IPS-18c (cell line): ENCODE measurements around the gene CYLD.

ENCODE experiments used
- H3K4me3 ChIP-seq: 2 replicates; pipeline ENCODE4 v1.7.0; 2013; ENCODE audit warnings: low read depth, mild to moderate bottlenecking, low read length, moderate library complexity; ENCODE audit not compliant: insufficient read depth
- H3K9me3 ChIP-seq: one replicate; pipeline ENCODE4 v1.6.1; 2013; ENCODE audit warnings: mild to moderate bottlenecking, low read length, moderate library complexity; ENCODE audit not compliant: control insufficient read depth, insufficient read depth

Gene CYLD

DNA sequence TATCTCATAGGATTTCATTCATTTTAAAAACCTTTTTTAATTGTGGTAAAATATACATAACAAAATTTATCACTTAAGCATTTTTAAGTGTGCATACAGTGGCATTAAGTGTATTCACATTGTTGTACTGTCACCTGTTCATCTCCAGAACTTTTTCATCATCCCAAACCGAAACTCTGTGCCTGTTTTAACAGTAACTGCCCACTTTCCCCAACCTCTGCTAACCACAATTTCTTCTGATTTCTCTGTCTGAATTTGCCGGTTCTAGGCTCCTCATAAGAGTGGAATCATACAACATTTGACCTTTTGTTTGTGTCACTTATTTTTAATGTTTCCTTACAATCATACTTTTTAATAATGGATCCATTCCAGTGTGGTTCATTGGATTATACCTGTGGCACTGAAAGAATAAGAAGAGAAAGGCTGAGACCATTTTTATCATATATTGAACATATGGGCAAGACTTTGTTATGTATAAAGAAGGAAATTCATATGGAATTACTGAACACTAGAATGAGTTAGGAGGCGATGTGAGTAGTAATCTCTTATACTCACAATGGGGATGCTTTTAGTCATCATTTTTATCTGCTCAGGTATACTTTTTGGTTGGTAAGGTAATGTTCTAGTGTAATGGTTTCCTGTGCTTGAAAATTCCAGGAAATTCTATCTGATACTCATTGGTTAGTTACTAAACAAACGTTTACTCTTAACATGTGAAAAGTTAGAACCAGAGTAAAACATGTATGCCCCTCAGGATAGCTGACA lies 10.8 kb downstream of the CYLD start:
- Histone ChIP-seq H3K9me3 (no peaks in the 10 kb centered on the region), H3K4me3 (no peak overlapping the region)

DNA sequence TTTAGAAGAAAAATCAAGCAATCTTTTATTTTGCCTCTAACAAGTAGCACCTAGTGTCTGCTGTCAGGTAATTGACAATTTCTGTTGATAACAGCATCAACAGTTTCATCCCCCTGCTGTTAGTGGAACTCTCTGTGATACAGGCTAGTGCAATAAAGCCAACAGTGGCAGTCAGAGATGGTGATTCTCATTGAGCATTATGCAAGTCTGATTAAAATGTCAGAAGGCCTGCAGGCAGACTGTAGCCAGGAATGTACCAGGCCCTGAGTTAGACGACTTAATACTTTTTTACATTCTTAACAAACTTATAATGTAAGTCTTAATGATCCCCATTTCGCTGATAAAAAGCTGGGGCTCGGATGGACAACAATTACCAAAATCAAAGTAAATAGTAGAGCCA lies 14.6 kb downstream of the CYLD start:
- H3K4me3 ChIP-seq: no peak overlapping the region
- H3K9me3 ChIP-seq: no peaks in the 10 kb centered on the region

- H3K4me3 ChIP-seq: no peak overlapping the region
- no peaks in the 10 kb centered on the region for H3K9me3 ChIP-seq
Observed at GRCh38 chr16:50761267-50761666, 19.4 kb downstream of the CYLD start.

GRCh38 chr16:50762241-50762640 lies 20.4 kb downstream of the CYLD start:
- no peaks in the 10 kb centered on the region for H3K9me3 ChIP-seq
- H3K4me3 ChIP-seq: no peak overlapping the region

GRCh38 chr16:50763211-50763610 lies 21.3 kb downstream of the CYLD start:
- H3K9me3 ChIP-seq: no peaks in the 10 kb centered on the region
- H3K4me3 ChIP-seq: no peak overlapping the region

- Histone ChIP-seq H3K9me3 (no peaks in the 10 kb centered on the region), H3K4me3 (no peak overlapping the region)
Observed at GRCh38 chr16:50765260-50765659, 23.4 kb downstream of the CYLD start.

GRCh38 chr16:50765861-50766260 lies 24.0 kb downstream of the CYLD start:
- Histone ChIP-seq H3K4me3 (no peak overlapping the region), H3K9me3 (no peaks in the 10 kb centered on the region)

GRCh38 chr16:50767197-50767596 lies 25.3 kb downstream of the CYLD start:
- Histone ChIP-seq H3K4me3 (no peak overlapping the region), H3K9me3 (no peaks in the 10 kb centered on the region)

- Histone ChIP-seq H3K9me3 (no peaks in the 10 kb centered on the region), H3K4me3 (no peak overlapping the region)
Observed at GRCh38 chr16:50771366-50771765, 29.5 kb downstream of the CYLD start.

DNA sequence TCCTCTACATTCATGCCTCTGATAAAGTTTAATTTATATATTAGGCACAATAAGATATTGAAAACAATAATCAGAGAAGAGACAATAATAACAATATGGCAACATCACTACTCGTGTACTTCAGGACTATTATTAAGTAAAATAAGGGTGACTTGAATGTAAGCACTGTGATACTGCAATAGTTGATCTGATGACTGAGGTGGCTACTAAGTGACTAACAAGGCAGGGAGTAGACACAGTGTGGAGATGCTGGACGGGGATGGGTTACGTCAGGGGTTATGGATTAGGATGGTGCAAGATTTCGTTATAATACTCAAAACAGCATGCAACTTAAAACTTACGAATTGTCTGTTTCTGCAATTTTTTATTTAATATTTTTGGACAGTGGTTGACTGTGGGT lies 32.5 kb downstream of the CYLD start:
- Histone ChIP-seq H3K9me3 (no peaks in the 10 kb centered on the region), H3K4me3 (no peak overlapping the region)

DNA sequence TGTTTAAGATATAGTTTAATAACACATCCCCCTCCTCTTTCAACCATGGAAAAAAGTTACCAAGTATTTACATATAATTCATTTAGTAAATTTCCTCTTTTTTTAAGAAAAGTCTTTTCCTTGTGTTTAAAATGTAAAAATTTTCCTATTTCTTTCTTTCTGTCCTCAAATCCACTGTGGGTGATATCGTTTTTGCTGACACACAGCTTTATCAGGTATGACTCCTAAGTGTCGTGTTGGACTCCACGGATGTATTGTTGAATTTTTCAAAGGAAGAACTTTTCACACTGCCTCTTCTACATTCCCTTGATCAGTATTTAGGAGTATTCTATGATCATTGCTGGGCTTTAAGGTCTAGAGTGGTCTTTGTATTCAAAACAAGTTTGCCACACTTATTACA lies 33.1 kb downstream of the CYLD start:
- Histone ChIP-seq H3K4me3 (no peak overlapping the region), H3K9me3 (no peaks in the 10 kb centered on the region)

DNA sequence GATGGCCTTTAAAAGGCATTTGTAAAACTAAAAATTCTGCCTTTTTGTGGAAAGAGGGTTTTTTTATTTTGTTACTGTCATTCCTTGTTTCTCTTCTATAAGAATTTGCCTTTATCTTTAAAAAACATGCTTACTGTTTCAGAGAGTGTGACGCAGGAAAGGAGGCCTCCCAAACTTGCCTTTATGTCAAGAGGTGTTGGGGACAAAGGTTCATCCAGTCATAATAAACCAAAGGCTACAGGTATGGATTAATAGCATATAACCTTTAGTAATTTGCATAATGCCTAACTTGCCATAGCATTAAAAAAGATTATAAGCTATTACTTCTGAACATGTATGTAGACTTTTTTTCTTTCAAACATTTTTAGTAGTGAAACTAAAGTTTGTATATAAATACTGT lies 34.2 kb downstream of the CYLD start:
- Histone ChIP-seq H3K9me3 (no peaks in the 10 kb centered on the region), H3K4me3 (no peak overlapping the region)

- no peaks in the 10 kb centered on the region for H3K9me3 ChIP-seq
- H3K4me3 ChIP-seq: no peak overlapping the region
Observed at GRCh38 chr16:50778284-50779163, 36.6 kb downstream of the CYLD start.

DNA sequence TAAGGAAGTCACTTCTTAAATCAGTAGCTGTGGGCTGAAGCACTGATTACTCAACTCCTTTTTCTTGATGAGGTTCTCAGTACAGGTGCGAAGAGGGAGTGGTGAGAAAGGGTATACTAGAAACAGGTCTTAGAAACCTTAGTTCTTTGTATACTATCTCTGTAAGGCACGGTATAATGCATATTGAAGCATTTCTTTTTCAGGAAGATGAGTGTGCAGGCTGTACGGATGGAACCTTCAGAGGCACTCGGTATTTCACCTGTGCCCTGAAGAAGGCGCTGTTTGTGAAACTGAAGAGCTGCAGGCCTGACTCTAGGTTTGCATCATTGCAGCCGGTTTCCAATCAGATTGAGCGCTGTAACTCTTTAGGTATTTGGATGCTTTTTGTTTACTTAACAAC lies 39.2 kb downstream of the CYLD start:
- H3K4me3 ChIP-seq: no peak overlapping the region
- H3K9me3 ChIP-seq: no peaks in the 10 kb centered on the region

GRCh38 chr16:50781518-50781917 lies 39.6 kb downstream of the CYLD start:
- Histone ChIP-seq H3K9me3 (no peaks in the 10 kb centered on the region), H3K4me3 (no peak overlapping the region)

DNA sequence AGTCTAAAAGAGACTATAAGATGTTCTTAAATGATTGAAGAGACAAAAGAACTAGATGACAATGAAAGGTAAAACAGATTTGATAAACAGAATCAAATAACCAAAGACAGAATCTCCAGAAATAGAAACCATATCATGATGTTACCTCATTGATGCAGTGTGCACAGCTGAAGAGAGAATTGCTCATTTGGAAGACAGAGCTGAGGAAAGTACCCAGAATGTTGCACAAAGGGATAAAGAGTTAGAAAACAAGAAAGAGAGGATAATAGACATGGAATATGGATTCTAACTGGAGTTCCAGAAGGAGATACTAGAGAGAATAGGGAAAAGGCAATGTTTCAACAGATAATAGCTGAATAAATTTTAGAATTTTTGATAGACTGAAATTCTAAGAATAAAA lies 47.9 kb downstream of the CYLD start:
- Histone ChIP-seq H3K4me3 (no peak overlapping the region), H3K9me3 (no peaks in the 10 kb centered on the region)

DNA sequence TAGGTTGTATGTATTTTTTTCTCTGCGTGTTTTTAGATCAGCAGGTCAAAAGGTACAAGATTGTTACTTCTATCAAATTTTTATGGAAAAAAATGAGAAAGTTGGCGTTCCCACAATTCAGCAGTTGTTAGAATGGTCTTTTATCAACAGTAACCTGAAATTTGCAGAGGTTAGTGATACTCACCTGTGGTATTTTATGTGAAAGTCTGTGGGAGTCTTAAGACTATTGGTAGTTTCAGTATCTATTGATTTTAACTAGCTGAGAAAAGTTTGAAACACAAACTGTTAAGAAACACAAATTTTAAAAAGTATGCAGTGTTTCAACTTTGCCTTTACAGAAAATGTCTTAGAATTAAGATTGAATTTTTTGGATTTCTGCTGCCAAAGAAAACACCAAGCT lies 49.6 kb downstream of the CYLD start:
- no peak overlapping the region for H3K4me3 ChIP-seq
- no peaks in the 10 kb centered on the region for H3K9me3 ChIP-seq

DNA sequence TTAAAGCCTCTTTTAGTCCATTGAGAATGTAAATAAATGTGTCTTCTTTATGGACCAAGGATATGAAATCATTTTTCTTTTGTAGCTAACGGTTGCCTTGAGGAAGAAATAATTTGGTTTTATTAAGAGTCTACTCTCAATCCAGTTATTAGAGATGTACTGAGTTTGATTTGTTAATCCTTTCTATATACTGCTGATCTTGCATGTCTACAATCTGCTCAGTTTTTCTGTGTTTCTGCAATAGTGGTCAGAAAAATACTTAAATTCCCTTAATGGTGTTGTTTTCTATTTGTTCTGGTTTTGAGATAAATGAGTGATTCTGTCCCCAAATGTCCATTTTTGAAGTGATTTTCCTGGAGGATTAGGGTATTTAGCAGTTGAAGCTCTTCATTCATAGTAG lies 54.9 kb downstream of the CYLD start:
- H3K4me3 ChIP-seq: no peak overlapping the region
- no peaks in the 10 kb centered on the region for H3K9me3 ChIP-seq
